Activated naive CD4-positive, alpha-beta T cell treated with anti-CD3 and anti-CD28 coated beads, Interleukin-2, amount 10 ng/mL, durations not matched to agents 7 days and 5 days (primary cell): ENCODE data around the gene CNTN4.

Experiments
- CTCF ChIA-PET: fragments of 350-600 bp; sonication (Branson Sonifier 250); formaldehyde crosslinking; loops from one replicate; lab custom pipeline; 2021; ENCODE audit warnings: antibody characterized with exemption; lab: Charles Lee
- DNase-seq: peaks from one replicate; pipeline ENCODE4 v3.0.0-alpha.2; 2020
- H3K27ac Mint-ChIP-seq: one replicate; pipeline ENCODE4 v1.8.0; 2021; ENCODE audit warnings: mild to moderate bottlenecking, moderate library complexity, mixed read lengths
- H3K27me3 Mint-ChIP-seq: one replicate; pipeline ENCODE4 v1.8.0; 2021; ENCODE audit warnings: mild to moderate bottlenecking, mixed read lengths
- H3K36me3 Mint-ChIP-seq: one replicate; pipeline ENCODE4 v1.8.0; 2021; ENCODE audit warnings: mixed read lengths
- H3K4me1 Mint-ChIP-seq: one replicate; pipeline ENCODE4 v1.8.0; 2021; ENCODE audit warnings: mixed read lengths
- H3K4me3 Mint-ChIP-seq: one replicate; pipeline ENCODE4 v1.8.0; 2021; ENCODE audit warnings: mild to moderate bottlenecking, moderate library complexity, mixed read lengths
- H3K9me3 Mint-ChIP-seq: one replicate; pipeline ENCODE4 v1.8.0; 2021; ENCODE audit warnings: mixed read lengths

CNTN4 gene

DNA sequence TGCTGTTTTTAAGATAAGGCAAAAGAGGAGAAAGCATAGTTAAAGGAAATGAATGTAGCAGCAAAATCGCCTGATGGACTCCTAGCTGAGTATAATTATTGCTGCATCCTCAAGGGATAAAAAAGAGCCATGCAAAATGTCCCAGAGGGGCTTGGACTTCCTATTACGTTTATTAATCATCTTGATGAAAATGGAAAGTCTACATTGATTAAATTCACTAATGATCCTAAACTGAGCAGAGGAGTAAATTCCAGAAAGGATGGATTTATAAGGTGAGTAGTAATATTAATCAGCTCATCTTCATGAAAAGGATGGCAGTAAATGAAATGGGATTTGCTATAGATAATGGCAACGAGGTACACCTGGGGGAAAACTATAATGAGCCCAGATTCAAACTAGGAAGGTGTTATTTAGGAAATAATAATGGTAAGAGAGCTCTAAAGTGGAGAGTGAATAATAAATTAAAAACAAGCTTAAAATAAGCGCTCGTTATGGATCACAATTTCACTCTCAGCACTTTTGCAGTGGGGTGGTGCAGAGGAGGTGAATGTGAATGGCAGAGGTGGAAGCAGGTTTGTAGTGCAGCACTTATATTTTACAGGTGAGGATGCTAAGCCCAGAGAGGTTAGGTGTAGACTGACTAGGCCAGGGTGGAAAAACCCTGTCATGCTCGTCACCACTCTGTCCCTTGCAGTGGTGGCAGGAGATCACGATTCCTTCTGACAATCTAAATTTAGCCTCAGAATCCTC is 989.2 kb downstream of the CNTN4 start:
- H3K4me1 Mint-ChIP-seq = no peaks in the 10 kb centered on the region
- H3K9me3 Mint-ChIP-seq = no peaks in the 10 kb centered on the region
- H3K36me3 Mint-ChIP-seq = no peaks in the 10 kb centered on the region
- CTCF ChIA-PET = no interaction called here
- H3K4me3 Mint-ChIP-seq = no peak overlapping the region
- no peak for DNase-seq
- no peaks in the 10 kb centered on the region for H3K27me3 Mint-ChIP-seq
- no peak overlapping the region for H3K27ac Mint-ChIP-seq

DNA sequence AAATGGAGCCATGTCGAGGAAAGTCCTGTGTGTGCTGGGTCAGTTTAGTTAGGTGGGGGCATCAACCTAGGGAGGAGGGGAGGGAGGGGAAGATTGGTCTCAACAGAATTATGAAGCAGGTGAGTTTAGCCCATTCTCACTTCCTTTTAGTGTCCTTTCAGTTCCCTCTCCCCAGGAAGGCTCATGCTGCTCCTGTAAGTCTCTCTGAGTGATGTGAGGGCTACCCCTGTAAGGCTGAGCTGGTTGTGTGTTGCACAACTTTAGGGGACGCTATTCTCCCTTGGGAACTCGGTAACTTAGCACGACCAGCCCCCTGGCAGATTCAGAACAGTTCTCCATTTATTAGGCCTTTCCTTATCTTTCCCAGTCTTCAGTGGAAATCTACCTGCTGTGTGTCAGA is 990.4 kb downstream of the CNTN4 start:
- Mint-ChIP-seq H3K36me3 (no peaks in the 10 kb centered on the region), H3K27ac (no peak overlapping the region), H3K4me3 (no peak overlapping the region), H3K9me3 (no peaks in the 10 kb centered on the region), H3K4me1 (no peaks in the 10 kb centered on the region), H3K27me3 (no peaks in the 10 kb centered on the region)
- DNase-seq = no peak
- CTCF ChIA-PET = no interaction called here

DNA sequence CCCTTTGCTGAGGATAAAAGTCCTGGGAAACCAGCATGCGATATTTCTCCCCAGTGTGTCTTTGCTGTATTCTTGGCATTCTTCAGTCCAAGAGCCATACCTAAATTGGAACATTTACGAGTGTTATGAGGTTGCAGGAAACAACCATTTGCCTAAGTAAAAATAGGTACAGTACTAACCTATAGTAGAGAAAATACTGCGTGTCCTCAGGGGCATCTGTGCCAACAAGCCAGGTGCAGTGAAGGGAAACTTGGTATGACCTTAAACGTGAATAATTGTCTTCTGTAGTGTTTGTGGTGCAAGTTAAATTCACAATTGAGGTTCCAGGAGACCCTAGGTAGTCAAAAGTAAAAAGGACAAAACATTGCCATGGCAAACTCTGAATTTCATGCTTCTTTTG is 999.3 kb downstream of the CNTN4 start:
- Mint-ChIP-seq H3K27me3 (peaks cover 3% of the 10 kb centered on the region), H3K4me3 (no peak overlapping the region), H3K27ac (no peak overlapping the region), H3K9me3 (no peaks in the 10 kb centered on the region), H3K4me1 (no peaks in the 10 kb centered on the region), H3K36me3 (no peaks in the 10 kb centered on the region)
- no peak for DNase-seq
- CTCF ChIA-PET = interaction anchor here (1.0 kb wide), 1 partner anchor 32 kb away, joined by 4 read pairs; no protein-coding TSS in a partner anchor

DNA sequence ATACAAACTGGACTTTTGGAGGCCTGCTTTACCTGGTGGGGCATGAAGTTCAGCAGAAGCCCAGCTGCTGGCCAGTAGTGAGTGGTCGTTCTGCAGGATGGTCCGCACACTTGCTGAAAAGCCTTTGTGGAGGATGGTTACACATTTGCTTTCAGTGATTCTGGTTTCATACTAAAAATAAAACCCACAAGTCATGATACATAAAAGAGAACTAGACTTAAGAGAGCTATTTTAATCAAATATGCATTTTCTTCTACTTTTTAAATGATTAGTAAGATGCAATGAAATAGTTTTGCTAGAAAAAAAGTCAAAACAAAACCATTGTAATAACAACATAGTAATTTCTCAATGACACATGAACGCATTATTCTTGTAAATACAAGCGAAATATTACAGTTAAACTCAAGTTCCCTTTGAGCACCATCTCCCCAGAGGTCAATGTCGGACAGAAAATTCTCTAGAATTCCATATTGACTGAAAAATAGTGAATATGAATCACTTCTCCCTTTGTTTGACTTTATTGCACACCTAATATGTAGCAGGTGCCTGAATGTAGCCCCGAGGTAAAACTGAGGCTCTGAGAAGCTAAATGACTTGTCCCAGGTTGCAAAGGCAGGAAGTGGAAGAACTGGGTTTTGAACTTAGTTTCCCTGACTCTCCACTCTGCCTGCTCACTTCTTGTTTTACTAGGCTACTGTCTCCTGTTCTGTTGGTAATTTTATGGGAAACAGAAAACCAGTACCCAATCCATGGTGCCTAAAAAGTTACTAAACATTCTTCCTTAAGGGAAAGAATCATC is 1003.2 kb downstream of the CNTN4 start:
- H3K4me3 Mint-ChIP-seq = no peak overlapping the region
- H3K27me3 Mint-ChIP-seq = peaks cover 8% of the 10 kb centered on the region
- CTCF ChIA-PET = no interaction called here
- no peak overlapping the region for H3K27ac Mint-ChIP-seq
- no peaks in the 10 kb centered on the region for H3K9me3 Mint-ChIP-seq
- no peaks in the 10 kb centered on the region for H3K4me1 Mint-ChIP-seq
- no peaks in the 10 kb centered on the region for H3K36me3 Mint-ChIP-seq
- no peak for DNase-seq

DNA sequence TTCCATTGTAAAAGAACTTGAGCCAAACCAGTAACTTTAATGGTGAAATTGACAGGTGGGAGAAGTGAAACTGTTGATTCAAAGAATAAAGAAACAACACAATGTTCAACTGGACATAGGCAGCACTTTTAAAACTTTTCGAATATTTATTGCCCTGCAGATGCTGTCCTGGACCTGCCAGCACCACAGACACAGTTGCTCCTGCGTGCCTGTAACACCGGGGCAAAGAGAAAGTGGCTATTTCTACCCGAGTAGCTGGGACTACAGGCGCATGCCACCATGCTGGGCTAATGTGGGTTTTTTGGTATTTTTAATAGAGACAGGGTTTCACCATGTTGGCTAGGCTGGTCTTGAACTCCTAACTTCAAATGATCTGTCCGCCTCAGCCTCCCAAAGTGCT is 1004.1 kb downstream of the CNTN4 start:
- CTCF ChIA-PET = no interaction called here
- DNase-seq = no peak
- no peak overlapping the region for H3K27ac Mint-ChIP-seq
- H3K4me1 Mint-ChIP-seq = no peaks in the 10 kb centered on the region
- H3K9me3 Mint-ChIP-seq = no peaks in the 10 kb centered on the region
- no peak overlapping the region for H3K4me3 Mint-ChIP-seq
- no peaks in the 10 kb centered on the region for H3K36me3 Mint-ChIP-seq
- peaks cover 5% of the 10 kb centered on the region for H3K27me3 Mint-ChIP-seq

DNA sequence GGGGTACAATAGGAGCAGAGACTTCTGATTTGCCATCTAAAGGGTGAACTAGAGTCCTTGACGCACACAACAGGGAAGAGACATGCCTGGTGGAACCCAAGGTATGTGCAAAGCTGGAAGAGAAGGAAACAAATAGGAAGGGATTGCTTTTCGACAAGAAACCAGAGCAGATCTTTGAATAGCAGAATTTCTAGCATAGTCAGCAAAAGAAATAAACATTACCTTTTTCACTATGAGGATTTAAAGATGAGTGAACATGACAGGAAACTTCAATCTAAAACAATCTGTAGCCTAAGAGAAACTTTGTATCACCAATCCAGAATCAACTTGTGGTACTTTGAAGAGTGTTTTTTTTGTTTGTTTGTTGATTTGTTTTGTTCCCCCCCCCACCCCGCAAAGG is 1006.6 kb downstream of the CNTN4 start:
- H3K36me3 Mint-ChIP-seq = no peaks in the 10 kb centered on the region
- no peaks in the 10 kb centered on the region for H3K9me3 Mint-ChIP-seq
- no peaks in the 10 kb centered on the region for H3K4me1 Mint-ChIP-seq
- H3K27ac Mint-ChIP-seq = no peak overlapping the region
- CTCF ChIA-PET = no interaction called here
- no peak overlapping the region for H3K4me3 Mint-ChIP-seq
- H3K27me3 Mint-ChIP-seq = peaks cover 5% of the 10 kb centered on the region
- no peak for DNase-seq

DNA sequence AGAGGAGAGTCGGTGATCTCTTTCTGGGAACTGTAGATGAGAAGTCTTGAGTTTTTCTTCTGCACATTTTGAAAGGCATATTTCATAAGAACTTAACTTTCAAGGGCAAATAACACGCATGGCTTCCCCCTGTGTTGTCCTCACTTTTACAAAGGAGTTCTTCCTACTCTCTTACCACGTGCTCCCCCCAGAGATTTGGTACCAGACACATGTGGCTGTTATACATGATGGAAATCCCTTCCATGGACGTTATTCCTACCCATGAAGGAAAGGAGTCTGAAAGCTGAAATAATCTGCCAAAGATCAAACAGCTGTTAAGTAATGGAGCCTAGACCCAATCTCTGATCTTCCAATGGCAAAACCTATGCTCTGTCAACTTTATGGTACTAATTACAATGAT is 1007.1 kb downstream of the CNTN4 start:
- Mint-ChIP-seq H3K4me1 (no peaks in the 10 kb centered on the region), H3K36me3 (no peaks in the 10 kb centered on the region), H3K27me3 (peaks cover 5% of the 10 kb centered on the region), H3K4me3 (no peak overlapping the region), H3K9me3 (no peaks in the 10 kb centered on the region), H3K27ac (no peak overlapping the region)
- CTCF ChIA-PET = no interaction called here
- no peak for DNase-seq

DNA sequence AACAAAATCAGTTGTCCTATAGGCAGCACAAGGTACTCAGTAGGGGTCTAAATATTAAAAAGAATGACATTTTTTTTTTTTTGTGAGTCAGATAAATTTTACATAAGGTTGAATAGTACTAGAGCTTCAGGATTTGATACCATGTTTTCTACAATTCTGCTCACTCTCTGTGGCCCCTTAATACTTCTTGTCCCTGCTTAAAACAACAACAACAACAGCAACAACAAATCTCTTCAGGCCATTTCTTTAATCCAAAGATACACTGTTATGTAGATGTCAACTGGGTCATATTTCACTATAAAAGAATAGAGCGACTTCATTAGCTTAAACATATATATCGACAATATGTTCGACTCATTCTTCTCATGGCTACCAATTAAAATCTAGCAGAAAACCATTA is 1008.5 kb downstream of the CNTN4 start:
- CTCF ChIA-PET = no interaction called here
- no peaks in the 10 kb centered on the region for H3K36me3 Mint-ChIP-seq
- no peak overlapping the region for H3K27ac Mint-ChIP-seq

More for the DNA sequence above, 1008.5 kb downstream of the CNTN4 start:
- Mint-ChIP-seq H3K9me3 (no peaks in the 10 kb centered on the region), H3K4me3 (no peak overlapping the region), H3K4me1 (no peaks in the 10 kb centered on the region), H3K27me3 (peaks cover 5% of the 10 kb centered on the region)
- no peak for DNase-seq
